Measurements from ENCODE around the gene DOCK2.
"Not testable (repeated sequence)": the region's sequence is repeated elsewhere in the genome, so short reads cannot be mapped to it uniquely, and the experiment has no call there.

The DOCK2 gene

GRCh38 chr5:169817031-169817430 lies 180.0 kb downstream of the DOCK2 start:
- no peak for DNase-seq (ENCODE audit: low spot score)

DNA sequence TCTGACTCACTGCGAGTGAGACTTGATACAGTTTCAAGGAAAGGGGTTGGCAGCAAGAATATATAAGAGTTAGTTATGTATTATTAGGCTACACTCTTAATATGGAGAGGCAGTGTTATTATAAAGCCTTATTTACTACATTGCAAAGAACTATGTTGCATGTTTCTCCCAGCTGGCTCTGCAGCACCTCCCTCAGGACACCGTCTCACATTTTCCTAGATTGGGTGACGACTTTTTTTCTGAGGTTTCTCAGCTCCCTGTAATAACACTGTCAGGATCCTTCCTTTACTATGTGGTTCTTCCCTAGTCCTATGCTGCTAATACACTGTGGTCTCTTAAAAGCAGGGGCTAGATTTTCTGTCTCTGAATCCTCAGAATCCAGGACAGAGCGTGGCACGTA lies 189.5 kb downstream of the DOCK2 start:
- DNase-seq (ENCODE audit: low spot score): peak; percentile 13

GRCh38 chr5:169827769-169828168 lies 190.7 kb downstream of the DOCK2 start:
- DNase-seq (ENCODE audit: low spot score): peak; percentile 22

DNA sequence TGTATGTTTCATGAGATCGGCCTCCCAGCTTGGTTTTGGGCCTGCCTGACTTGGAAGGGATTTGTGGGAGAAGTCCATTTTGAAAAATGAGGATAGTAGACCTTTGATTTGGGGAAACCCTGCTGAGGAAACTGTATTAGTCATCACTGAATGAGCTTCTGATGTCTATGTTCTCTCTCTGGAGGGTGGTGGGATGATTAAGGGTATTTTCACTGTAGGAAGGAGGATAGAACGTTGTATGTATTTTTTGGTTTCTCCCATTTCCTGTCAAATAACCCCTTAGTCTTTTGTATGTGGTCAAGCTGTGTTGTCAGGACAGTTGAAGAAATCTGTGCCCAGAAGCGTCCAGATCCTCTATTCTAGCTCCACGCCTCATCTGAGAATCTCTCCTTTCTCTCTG lies 191.3 kb downstream of the DOCK2 start:
- DNase-seq (ENCODE audit: low spot score): no peak

GRCh38 chr5:169831331-169831730 lies 194.3 kb downstream of the DOCK2 start:
- no peak for DNase-seq (ENCODE audit: low spot score)

DNA sequence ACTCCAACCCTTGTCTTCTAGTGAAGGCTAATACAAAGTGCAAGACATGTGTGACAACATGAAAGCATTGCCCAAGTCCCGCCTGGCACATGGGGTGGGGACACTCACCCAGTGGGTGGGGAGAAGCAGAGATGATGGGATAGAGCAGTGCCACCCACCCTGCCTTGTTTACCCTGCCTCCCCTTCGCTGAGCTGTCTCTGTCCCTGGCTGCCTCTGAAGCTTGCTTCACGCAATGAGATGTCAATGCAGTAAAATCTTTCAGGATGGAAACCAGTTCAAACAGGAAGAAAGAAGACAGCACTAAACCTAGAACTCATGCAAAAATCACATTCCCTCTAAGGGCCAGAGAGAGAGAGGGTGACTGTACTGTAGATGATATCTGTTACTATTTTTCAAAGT lies 195.2 kb downstream of the DOCK2 start:
- DNase-seq (ENCODE audit: low spot score): no peak

GRCh38 chr5:169832845-169833244 lies 195.8 kb downstream of the DOCK2 start:
- no peak for DNase-seq (ENCODE audit: low spot score)

DNA sequence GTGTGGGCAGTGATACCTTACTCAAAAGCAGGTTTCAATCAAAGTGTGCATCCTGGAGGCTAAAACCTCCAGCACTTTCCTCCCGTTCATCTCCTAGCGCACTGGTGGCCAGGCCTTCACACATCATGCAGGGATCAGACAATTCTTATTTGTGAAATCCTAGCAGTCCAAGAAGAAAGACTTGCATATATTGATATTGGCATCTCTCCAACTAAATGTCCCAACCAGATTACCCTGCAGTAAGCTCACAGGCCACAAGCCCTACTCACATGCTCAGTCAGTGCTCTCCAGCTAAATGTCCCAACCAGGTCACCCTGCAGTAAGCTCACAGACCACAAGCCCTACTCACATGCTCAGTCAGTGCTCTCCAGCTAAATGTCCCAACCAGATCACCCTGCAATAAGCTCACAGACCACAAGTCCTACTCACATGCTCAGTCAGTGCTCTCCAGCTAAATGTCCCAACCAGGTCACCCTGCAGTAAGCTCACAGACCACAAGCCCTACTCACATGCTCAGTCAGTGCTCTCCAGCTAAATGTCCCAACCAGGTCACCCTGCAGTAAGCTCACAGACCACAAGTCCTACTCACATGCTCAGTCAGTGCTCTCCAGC lies 196.7 kb downstream of the DOCK2 start:
- DNase-seq (ENCODE audit: low spot score): not testable (repeated sequence)

DNA sequence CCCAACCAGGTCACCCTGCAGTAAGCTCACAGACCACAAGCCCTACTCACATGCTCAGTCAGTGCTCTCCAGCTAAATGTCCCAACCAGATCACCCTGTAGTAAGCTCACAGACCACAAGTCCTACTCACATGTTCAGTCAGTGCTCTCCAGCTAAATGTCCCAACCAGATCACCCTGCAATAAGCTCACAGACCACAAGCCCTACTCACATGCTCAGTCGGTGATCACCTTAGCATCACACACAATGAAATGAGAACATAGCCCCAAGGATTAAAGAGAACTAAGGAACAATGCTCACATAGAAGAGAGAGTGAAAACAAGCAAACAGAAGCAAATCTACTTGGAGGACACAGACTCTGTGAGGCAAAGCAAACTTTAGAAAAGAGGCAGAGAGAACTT lies 197.5 kb downstream of the DOCK2 start:
- not testable (repeated sequence) for DNase-seq (ENCODE audit: low spot score)

- no peak for DNase-seq (ENCODE audit: low spot score)
Measured at GRCh38 chr5:169836835-169837536, 199.9 kb downstream of the DOCK2 start.

DNA sequence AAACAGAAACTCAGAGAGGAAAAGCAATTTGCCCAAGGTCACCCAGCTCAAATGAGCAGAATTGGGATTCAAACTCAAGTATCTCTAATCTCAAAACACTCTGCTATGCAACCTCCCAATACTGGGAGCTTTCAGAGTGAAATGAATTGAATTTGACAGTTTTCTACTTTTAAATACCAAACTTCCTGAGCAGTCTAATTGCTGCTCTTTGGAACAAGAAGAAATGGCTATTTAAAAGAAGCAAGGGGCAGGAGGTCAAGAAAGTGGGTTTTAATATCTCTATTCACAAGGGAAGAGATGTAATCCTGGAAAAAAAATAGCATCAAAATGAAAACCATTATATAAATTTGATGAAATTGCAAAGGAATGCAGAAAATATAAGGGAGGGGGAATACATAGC lies 200.6 kb downstream of the DOCK2 start:
- no peak for DNase-seq (ENCODE audit: low spot score)

GRCh38 chr5:169838688-169839087 lies 201.6 kb downstream of the DOCK2 start:
- DNase-seq (ENCODE audit: low spot score): no peak

GRCh38 chr5:169840405-169840804 lies 203.3 kb downstream of the DOCK2 start:
- DNase-seq (ENCODE audit: low spot score): no peak

DNA sequence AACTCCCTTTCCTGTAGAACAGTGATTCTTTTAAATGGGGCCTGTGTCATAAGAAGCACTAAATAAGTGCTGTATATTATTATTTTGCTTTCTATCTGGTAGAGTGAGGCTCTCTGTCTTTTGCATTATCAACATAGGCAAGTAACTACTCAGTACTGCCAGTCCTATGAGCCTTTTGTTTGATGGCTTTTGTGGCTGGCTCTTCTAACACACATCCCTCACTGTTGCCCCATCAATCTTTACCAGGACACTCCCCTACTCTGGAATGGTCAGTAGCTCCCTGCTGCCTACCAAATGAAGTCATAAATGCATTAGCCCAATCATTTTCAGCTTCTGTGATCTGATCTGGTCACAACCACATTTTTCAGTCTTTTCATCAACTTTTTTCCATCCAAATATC lies 205.6 kb downstream of the DOCK2 start:
- no peak for DNase-seq (ENCODE audit: low spot score)

DNA sequence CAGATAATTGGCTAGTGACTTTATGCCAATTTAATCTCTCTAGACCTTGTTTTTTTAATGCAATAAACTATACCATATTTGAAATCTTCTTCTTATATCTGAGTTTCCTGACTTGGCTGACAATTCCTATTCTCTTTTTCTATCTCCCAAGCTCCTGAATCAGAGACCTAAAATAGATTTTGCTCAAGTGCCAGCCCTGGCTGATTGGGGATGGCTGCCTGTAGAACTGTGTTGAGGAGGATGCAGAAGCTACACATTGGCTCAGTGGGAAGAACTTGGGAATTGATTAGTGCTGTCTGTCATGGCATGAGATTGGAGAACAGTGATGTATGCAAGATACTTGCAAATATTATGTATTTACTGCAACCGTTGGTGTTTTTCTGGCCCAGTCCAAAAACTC lies 210.4 kb downstream of the DOCK2 start:
- DNase-seq (ENCODE audit: low spot score): no peak

GRCh38 chr5:169848271-169848670 lies 211.2 kb downstream of the DOCK2 start:
- no peak for DNase-seq (ENCODE audit: low spot score)

GRCh38 chr5:169848792-169849191 lies 211.7 kb downstream of the DOCK2 start:
- DNase-seq (ENCODE audit: low spot score): no peak

DNA sequence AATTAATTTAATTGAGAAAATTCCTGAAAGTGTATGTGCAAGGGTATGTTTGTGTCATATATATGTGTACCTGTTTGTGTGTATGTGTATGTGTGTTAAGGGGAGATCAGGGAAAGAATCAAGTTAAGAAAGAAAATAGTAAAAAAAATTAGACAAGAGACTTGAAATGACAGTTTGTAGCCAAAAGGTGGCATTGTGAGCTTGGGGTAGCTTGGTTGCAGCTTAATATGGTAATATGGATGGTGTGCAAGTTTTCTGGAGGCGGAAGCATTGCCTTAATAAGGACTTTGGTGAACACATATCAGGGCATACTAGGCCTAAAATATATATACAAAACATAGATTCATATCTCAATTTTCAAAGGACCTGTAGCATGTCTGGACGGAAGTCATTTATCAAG lies 213.3 kb downstream of the DOCK2 start:
- no peak for DNase-seq (ENCODE audit: low spot score)

DNA sequence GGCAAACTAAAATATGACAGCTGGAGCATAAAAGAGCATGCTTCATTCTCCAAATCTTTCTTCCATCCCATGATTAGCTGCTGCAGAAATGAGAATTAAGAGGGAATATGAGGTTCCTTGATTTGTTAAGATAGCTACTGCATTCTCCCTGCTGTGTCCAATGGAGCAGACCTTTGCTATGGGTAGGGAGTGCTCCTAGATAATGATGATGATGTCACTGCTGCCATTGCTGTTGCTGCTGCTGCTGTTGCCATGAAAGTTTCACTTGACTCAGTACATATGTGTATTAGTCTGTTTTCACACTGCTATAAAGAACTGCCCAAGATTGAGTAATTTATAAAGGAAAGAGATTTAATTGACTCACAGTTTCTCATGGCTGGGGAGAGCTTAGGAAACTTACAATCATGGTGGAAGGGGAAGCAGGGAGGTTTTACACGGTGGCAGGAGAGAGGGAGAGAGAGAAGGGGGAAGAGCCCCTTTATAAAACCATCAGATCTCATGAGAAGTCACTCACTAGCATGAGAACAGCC lies 214.3 kb downstream of the DOCK2 start:
- no peak for DNase-seq (ENCODE audit: low spot score)

- peak; percentile 65 for DNase-seq (ENCODE audit: low spot score)
Measured at GRCh38 chr5:169856571-169856970, 219.5 kb downstream of the DOCK2 start.

- no peak for DNase-seq (ENCODE audit: low spot score)
Measured at GRCh38 chr5:169860585-169860984, 223.5 kb downstream of the DOCK2 start.

GRCh38 chr5:169861433-169861832 lies 224.4 kb downstream of the DOCK2 start:
- DNase-seq (ENCODE audit: low spot score): no peak

- DNase-seq (ENCODE audit: low spot score): peak; percentile 30
Measured at GRCh38 chr5:169861934-169862333, 224.9 kb downstream of the DOCK2 start.

- no peak for DNase-seq (ENCODE audit: low spot score)
Measured at GRCh38 chr5:169862391-169862811, 225.3 kb downstream of the DOCK2 start.
